GM13976 (cell line): ENCODE measurements around the gene ATP10A.

Experiments used
- DNase-seq: peaks from one replicate; pipeline ENCODE4 v3.0.0; 2012; ENCODE audit warnings: low spot score
- in situ Hi-C: fragments of 300-500 bp; cut with MboI; formaldehyde crosslinking; loops from one replicate; pipeline ENCODE4 v1.12.0; 2022; ENCODE audit warnings: low sequenced_read_pairs, mixed read lengths, inconsistent platforms; ENCODE audit not compliant: unreplicated experiment
- TF ChIP-seq, protein P1 (sequence below): IDR thresholded peaks from 2 replicates; pipeline ENCODE4 v1.5.1; 2012; ENCODE audit warnings: borderline replicate concordance, mild to moderate bottlenecking; ENCODE audit not compliant: insufficient read depth; ENCODE audit errors: extremely low read depth, missing control alignments, control extremely low read depth

ATP10A gene, protein sequence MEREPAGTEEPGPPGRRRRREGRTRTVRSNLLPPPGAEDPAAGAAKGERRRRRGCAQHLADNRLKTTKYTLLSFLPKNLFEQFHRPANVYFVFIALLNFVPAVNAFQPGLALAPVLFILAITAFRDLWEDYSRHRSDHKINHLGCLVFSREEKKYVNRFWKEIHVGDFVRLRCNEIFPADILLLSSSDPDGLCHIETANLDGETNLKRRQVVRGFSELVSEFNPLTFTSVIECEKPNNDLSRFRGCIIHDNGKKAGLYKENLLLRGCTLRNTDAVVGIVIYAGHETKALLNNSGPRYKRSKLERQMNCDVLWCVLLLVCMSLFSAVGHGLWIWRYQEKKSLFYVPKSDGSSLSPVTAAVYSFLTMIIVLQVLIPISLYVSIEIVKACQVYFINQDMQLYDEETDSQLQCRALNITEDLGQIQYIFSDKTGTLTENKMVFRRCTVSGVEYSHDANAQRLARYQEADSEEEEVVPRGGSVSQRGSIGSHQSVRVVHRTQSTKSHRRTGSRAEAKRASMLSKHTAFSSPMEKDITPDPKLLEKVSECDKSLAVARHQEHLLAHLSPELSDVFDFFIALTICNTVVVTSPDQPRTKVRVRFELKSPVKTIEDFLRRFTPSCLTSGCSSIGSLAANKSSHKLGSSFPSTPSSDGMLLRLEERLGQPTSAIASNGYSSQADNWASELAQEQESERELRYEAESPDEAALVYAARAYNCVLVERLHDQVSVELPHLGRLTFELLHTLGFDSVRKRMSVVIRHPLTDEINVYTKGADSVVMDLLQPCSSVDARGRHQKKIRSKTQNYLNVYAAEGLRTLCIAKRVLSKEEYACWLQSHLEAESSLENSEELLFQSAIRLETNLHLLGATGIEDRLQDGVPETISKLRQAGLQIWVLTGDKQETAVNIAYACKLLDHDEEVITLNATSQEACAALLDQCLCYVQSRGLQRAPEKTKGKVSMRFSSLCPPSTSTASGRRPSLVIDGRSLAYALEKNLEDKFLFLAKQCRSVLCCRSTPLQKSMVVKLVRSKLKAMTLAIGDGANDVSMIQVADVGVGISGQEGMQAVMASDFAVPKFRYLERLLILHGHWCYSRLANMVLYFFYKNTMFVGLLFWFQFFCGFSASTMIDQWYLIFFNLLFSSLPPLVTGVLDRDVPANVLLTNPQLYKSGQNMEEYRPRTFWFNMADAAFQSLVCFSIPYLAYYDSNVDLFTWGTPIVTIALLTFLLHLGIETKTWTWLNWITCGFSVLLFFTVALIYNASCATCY (N-terminal part only)

DNA sequence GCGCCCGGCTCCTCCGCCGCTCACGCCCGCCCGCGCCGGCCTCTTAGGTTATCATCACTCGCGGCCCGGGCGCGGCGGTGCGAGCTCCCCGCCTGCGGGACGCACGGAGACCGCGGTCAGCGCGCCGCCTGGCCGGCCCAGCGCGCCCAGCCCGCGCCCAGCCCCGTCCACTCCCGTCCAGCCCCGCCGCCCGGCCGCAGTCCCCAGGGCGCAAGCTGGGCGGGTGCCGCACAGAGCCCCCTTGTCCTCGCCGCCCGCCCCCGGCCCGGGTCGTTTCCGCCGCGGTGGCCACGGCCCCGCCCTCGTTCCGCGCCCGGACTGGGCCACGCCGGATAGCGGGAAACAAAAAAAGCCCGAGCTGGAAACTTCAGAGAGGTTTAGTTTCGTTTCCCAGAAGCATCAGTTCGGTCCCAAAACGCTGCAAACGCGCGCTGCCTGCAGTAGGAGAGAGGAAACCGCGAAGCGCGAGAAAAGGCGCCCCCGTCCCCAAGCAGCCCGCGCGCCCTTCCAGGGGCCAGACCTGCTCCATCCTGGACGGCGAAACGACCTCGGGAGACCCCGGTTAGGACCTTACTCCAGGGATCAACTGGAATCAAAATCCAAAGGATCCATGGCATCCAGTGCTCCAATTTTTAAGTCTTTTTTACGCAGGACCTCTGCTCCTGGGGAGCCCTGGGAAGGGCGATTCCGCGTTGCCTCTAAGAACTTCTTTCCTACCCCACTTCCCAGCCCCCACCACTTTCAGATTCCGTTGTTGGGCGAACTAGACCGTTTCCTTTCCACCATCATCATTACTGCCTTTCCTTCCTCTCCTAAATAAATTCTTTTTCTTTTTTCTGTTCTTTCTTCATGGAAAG is at the start of gene ATP10A:
TSS of gene ATP10A (minus strand) at position 217 of the 857 bp plus-strand sequence. CDS start 231 bp downstream, outside the sequence.
- in situ Hi-C loops: no loop called here
- DNase-seq: no peak
- TF ChIP-seq, protein P1, sequence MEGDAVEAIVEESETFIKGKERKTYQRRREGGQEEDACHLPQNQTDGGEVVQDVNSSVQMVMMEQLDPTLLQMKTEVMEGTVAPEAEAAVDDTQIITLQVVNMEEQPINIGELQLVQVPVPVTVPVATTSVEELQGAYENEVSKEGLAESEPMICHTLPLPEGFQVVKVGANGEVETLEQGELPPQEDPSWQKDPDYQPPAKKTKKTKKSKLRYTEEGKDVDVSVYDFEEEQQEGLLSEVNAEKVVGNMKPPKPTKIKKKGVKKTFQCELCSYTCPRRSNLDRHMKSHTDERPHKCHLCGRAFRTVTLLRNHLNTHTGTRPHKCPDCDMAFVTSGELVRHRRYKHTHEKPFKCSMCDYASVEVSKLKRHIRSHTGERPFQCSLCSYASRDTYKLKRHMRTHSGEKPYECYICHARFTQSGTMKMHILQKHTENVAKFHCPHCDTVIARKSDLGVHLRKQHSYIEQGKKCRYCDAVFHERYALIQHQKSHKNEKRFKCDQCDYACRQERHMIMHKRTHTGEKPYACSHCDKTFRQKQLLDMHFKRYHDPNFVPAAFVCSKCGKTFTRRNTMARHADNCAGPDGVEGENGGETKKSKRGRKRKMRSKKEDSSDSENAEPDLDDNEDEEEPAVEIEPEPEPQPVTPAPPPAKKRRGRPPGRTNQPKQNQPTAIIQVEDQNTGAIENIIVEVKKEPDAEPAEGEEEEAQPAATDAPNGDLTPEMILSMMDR: no peak

DNA sequence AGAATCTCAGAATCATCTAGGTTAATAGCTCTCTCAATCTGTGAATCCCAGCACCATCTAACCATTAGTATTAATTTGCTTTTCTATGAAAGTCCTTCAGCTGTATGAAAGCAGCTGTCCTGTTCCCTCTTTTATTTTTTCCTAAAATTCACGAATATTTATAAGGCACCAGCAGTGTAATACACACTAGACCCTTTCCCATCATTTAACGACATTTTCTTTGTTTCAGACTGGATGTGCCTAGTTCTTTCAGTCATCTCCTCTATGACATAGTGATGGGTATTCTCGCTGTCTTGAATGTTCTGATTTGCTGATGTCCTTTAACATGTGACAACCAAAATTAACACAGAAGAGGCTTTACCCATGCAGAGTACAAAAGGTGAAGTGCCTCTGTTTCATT is 48.9 kb upstream of the ATP10A start:
- DNase-seq: no peak
- in situ Hi-C loops: no loop called here
- TF ChIP-seq, protein P1: no peak

DNA sequence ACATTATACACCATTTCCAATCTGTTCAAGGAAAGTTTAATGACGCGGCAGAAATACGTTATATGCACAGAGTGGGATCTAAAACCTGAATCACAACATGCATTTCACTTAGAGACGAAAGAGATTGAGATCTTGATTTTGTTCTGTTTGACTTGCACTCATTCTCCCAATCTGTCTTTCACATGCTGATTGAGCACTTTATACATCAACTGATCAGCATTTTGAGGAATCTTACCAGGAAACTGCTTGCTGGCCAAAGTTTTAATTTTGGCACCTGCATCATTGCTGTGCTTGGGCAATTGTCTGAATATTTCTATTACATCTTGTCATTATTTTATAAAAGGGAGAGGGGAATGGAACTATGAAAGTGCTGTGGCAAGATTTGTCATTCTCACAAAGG is 47.7 kb upstream of the ATP10A start:
- in situ Hi-C loops: no loop called here
- TF ChIP-seq, protein P1: no peak
- no peak for DNase-seq

DNA sequence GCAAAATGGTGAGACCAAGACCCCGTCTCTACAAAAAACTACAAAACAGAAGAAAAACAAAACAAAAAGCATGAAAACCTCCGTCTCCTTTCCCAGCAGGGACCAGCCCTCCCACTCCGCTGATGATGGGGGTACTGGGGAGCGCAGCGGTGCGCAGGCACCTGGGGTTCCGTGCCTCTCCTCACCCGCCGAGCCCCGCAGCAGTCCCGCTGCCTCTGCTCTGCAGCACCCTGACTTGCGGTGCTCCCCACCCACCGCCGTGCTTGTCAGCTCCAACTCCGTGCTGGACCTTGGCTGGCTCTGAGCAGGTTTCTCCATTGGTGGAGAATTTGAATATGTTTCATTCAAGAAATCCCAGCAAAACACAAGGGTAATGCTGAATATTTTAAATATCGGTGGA is 46.7 kb upstream of the ATP10A start:
- in situ Hi-C loops: no loop called here
- TF ChIP-seq, protein P1: no peak
- no peak for DNase-seq

DNA sequence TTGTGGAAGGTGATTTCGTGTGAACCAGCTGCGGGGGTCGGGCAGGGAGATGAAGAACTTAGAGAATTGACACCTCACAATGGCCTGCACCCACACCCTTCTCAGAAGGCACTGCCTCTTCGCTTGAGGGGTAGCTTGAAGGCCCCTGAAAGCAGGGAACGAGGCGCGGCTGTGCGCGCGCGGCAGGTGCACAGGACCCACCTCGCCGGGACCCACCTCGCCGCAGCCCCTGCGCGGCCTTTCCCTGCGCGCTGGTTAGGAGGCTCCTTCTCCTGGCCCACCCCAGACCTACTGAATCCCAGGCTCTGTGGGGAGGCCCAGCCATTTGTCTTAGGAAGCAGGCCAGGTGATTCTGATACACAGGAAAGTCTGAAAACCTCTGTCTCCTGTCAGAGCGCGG is 46.2 kb upstream of the ATP10A start:
- in situ Hi-C loops: no loop called here
- DNase-seq: no peak
- TF ChIP-seq, protein P1: no peak
